ENCODE results near the gene CLASP1.
A peak's percentile ranks its signal among the peaks of the same experiment; 100 is the strongest.
"Not testable (repeated sequence)": the region's sequence is repeated elsewhere in the genome, so short reads cannot be mapped to it uniquely, and the experiment has no call there.

Gene CLASP1

GRCh38 chr2:121659933-121660332, 10.7 kb upstream of the CLASP1 start:
- FAIRE-seq = no peak

DNA sequence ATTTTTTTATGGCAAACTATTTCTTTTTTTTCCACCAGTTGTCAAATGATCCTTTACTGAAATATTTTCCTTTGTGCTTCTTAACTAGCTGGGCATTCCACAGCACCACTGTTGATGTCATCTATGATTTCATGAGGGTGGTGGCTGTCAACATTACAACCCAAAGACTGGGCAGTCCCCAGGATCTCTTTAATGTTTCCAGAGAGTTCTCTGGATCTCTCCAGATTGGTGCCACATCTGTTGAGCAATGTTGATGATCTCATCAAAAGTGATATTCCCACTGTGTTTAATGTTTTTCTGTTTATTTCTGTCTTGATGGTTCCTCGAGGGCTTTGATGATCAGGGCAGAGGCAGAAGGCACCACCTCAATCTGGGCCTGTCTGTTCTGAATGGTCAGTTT, 9.1 kb upstream of the CLASP1 start:
- FAIRE-seq = not testable (repeated sequence)

DNA sequence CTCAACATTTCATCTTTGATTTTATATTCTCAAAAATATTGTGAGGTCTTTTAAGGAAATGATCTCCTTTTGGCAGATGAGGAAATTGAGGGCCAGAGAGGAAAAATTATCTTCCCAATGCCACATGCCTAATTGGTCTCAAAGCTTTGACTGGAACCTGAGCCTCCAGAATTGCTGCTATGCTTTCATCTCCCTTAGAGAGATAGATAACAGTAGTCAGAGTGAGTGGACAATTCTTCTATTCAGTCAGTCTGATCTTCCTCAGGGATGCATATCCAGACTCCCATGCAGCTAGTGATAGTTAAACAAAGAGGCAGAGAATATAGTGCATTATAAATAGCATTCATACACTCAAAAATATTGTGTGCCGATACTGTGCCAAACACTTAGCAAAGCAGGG, 3.8 kb upstream of the CLASP1 start:
- no peak for FAIRE-seq

DNA sequence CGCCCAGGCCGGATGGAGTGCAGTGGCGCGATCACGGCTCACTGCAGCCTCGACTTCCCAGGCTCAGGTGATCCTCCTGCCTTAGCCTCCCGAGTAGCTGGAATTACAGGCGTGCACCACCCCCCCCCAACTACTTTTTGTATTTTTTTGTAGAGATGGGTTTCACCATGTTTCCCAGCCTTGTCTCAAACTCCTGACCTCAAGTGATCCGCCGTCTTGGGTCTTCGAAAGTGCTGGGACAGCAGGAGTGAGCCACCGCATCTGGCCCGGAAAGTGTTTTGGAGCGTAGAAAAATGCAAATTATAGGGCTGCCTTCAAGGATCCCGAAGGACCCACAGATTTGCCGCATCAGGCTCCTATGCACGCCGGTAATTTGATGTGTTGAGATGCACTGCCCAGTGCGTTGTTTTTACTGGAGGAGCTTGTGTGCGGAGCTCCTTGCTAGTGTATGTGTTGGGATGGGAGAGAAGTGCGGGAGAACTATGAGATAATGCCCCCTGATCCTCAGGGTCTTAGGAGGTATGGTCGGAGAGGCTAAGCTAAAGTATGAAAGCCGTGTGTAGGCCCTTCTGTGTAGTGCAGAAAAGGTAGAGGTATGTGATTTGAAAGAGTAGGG, 1.2 kb upstream of the CLASP1 start:
- FAIRE-seq = no peak

DNA sequence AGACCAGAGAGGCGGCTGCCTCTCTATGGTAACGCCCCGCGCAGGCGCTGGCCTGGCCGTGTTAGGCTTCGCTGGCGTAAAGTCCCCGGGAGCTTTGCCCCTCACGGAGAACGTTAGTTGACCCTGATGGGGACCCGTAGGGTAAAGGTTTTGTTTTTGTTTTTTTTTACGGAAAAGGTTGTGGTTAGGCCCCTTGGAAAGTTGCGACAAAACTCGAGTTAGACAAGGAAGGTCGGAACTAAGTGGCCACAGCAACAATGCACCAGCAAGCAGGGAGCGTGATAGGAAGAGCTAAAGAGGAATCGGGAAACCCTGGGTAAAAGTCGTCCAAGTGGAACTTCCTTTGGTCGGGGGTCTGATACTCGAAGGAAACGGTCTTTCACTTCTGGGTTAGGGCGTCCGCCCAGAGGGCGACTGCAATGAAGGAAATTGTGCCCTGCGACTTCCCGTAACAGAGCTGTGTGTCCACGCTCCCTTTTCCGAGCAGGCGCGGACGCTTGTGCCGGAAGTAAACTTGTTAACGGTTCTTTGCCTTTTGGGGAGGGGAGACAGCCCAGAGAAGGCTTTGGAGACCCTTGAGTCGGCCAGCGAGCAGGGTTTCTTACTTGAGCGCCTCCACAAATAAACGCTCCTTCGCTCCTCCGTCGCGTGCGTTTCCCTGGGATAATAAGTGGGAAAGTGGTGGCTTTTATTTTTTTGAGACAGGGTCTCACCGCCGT, 493 bp upstream of the CLASP1 start:
- FAIRE-seq = peak; percentile 93

DNA sequence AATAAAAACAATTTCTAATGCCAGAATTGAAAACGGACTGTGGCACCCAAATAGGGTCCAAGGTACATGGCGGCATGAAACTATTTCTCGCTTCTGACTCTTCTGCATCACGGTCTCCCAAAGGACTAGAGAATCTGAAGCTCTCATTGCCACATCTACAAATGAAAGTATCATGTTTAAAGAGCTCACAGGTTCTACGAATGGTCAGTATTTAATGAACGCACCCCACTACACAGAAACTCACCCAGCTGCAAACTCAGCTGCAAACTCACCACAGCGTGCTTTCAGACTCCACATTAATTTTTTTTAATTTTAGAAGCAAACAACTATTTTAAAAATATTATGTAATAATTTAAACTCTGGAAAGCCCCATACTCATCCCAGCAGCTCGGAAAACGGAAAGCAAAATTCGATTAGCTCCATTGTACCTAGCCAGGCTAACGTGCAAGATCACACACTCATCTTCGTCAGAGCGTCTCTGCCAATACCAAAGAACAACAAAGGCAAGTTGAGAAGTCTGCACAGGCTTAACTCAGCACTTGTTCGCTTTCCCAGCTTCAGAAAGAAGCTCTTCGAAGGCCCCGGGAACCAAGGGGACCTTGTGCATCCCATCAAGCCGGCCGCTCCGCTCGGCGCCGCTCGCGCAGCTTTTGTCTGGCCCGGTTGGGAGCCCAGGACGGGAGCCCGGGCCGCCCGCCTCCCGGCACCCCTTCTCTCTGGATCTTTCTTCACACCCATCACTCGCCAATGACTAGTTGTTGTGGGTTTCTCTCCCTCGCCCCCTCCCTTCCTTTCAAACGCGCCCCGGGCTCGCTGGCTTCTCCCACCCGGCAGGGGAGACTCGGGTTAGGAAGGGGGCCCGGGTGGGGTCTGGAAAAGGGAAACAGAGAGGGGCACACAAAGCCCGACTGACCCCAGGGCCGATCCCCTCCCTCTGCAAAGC, 785 bp downstream of the CLASP1 start:
- FAIRE-seq = no peak

GRCh38 chr2:121647396-121647795, 1.9 kb downstream of the CLASP1 start:
- FAIRE-seq = no peak

DNA sequence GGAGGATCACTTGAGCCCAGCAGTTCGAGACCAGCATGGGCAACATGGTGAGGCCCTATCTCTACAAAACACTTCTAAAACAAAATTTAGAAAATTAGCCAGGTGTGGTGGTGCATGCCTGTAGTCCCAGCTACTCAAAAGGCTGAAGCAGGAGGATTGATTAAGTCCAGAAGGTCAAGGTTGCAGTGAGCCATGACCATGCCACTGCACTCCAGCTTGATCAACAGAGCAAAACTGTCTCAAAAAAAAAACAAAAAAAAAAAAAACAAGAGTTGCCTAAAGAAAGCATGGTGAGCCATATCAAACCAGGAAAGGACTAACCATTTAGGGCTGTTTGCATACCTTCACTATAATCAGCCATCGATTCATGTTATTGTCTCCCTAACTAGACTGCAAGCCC, 4.5 kb downstream of the CLASP1 start:
- FAIRE-seq = no peak

DNA sequence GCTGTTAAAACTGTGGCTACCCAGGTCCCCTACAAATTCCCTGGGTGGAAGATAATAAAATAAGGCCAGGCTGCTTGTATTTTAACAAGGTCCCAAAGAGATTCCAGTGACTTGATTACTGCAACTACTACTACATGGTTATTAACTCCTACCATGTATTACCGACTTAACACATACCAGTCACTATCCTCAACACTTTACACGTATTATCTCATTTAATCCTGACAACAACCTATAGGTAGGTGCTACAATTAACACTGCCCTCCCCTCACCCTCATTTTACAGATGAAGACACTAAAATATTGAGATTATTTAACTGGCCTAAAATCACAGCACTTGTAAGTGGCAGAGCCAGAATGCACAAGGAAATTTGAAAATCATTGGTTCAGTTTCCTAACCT, 5.4 kb downstream of the CLASP1 start:
- FAIRE-seq = no peak

DNA sequence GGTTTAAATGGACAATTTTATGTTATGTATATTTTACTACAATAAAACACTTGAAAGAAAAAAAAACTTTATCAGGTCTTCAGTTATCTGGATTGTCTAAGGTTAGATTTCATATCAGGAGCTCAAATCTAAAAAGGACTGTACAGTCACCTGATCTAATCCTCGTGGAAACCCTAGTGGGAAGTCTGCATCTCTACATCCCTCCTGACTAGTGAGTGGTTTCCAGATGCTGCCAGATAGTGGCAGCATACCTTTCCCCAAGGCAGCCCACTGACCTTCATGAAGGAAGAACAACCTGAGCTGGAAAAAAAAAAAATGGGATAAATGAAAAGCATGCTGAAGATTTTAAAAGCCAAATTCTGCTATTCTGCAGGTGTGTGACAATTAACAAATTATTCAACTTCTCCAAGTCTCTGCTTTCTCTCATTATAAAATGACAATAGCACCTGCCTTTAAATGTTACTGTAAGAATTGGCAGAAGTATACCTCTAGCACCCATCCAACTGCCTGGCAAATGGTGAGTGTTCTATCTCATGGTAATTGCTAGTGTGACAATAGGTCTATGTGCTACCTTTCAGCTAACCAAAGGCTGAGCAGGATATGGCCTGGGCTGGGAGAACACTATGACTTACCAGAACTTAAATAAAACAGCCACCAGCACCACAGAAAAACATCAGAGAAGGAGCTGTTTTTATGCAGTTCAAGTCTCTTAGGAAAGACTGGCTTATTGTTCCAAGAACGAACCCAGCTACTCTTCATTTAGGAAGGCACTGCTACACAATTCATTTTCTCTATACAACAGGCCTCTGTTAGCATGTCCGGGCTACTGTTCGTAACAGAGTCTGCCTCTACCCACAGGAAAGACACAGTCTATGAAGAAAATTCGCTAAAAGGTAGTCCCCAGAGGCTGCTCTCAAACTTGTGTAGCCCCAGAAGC, 8.6 kb downstream of the CLASP1 start:
- FAIRE-seq = no peak

DNA sequence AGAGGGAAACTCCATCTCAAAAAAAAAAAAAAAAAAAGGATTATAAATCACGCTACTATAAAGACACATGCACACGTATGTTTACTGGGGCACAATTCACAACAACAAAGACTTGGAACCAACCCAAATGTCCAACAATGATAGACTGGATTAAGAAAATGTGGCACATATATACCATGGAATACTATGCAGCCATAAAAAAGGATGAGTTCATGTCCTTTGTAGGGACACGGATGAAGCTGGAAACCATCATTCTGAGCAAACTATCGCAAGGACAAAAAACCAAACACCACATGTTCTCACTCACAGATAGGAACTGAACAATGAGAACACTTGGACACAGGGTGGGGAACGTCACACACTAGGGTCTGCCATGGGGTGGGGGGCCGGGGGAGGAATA, 9.4 kb downstream of the CLASP1 start:
- FAIRE-seq = not testable (repeated sequence)

DNA sequence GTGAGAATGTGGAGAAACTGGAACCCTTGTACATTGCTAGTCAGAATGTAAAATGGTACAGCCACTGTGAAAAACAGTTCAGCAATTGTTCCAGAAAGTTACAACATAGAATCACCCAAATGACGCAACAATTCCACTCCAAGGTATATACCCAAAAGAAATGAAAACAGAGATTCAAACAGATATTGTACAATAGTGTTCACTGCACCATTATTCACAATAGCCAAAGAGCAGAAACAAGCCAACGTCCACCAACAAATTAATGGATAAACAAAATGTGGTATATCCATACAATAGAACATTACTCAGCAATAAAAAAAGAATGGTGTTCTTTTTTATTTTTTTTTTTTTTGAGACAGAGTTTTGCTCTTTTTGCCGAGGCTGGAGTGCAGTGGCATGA, 10.9 kb downstream of the CLASP1 start:
- FAIRE-seq = no peak

- FAIRE-seq = no peak
Measured at GRCh38 chr2:121635371-121635770, 13.9 kb downstream of the CLASP1 start.

GRCh38 chr2:121634354-121635307, 14.6 kb downstream of the CLASP1 start:
- FAIRE-seq = no peak

- FAIRE-seq = no peak
Measured at GRCh38 chr2:121633463-121633862, 15.8 kb downstream of the CLASP1 start.

GRCh38 chr2:121627525-121628050, 21.7 kb downstream of the CLASP1 start:
- FAIRE-seq = no peak

GRCh38 chr2:121626777-121627524, 22.3 kb downstream of the CLASP1 start:
- no peak for FAIRE-seq

DNA sequence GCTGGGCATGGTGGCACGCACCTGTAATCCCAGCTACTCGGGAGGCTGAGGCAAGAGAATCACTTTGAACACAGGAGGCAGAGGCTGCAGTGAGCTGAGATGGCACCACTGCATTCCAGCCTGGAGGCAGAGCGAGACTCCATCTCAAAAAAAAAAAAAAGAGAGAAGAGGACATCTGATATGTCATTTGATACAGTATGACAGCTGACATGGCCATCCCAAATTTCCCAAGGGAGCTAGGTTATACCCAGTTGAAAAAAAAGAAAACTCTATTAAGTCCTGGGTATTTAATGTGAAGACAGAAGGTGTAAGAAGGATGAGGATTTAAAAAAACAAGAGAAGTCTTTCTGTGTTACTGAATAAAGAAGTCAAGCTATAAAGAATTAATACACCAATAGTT, 23.3 kb downstream of the CLASP1 start:
- no peak for FAIRE-seq

GRCh38 chr2:121617042-121617599, 32.1 kb downstream of the CLASP1 start:
- no peak for FAIRE-seq

DNA sequence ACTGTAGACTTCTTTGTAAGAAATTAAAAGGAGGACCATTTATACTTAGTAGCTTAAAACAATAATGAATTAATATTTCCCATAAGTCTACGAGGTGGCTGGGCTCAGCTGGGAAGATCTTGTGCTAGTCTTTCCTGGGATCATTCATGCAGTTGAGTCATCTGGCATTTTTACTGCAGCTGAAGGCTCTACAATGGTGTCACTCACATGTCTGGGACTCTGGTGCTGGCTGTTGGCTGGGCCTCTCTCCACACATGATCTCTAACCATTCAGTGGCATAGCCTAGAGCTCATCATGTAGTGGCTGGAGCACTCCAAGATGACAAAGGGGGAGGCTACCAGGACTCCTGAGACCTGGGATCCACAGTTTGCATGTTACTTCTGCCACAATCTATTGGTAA, 35.5 kb downstream of the CLASP1 start:
- FAIRE-seq = no peak
